Right ventricle myocardium superior (tissue), 1 donor: Measurements from ENCODE around the gene ANKRD17. TPM values are rescaled to one million over a fixed set of nuclear protein-coding genes. Genes with fewer than 3 reads are reported as not detected.
A peak's percentile ranks its signal among the peaks of the same experiment; 100 is the strongest.
"Not testable (repeated sequence)": the region's sequence is repeated elsewhere in the genome, so short reads cannot be mapped to it uniquely, and the experiment has no call there.

Source experiments
- ATAC-seq: fragments of 200-7000 bp; cut with Tn5 transposase; one replicate; pipeline ENCODE4 v1.9.1; 2020; ENCODE audit warnings: mild to moderate bottlenecking; ENCODE audit not compliant: poor library complexity
- DNase-seq: peaks from one replicate; pipeline ENCODE4 v3.0.0-alpha.2; 2020
- intact Hi-C: fragments of 100-400 bp; cut with DNase I; formaldehyde crosslinking; loops from one replicate; pipeline ENCODE4 v1.11.2; 2022
- long read RNA-seq: library from polyadenylated mRNA; unstranded; transcript quantifications from one replicate; pipeline ENCODE4 v2.0.0, GENCODE V29; 2021
- total RNA-seq: library from RNA; stranded (reverse); fragmentation: NEBNext Ultra II Directional; extraction: Animal tissue kit (Norgen Biotek cat#: 25700); gene quantifications from one replicate; pipeline ENCODE4 v1.2.1, GENCODE V29; 2021
- donor health status: DM: no; HTN: yes; CAD: no; lungs with severe emphysema.

The ANKRD17 gene
- total RNA-seq, result 46.0 TPM
- long read RNA-seq, full-length matches to known transcripts, result 1 of 36 reads
- long read RNA-seq, partial matches to known transcripts, result 29 of 36 reads
- long read RNA-seq, other reads (novel, unspliced or antisense), result 6 of 36 reads

DNA sequence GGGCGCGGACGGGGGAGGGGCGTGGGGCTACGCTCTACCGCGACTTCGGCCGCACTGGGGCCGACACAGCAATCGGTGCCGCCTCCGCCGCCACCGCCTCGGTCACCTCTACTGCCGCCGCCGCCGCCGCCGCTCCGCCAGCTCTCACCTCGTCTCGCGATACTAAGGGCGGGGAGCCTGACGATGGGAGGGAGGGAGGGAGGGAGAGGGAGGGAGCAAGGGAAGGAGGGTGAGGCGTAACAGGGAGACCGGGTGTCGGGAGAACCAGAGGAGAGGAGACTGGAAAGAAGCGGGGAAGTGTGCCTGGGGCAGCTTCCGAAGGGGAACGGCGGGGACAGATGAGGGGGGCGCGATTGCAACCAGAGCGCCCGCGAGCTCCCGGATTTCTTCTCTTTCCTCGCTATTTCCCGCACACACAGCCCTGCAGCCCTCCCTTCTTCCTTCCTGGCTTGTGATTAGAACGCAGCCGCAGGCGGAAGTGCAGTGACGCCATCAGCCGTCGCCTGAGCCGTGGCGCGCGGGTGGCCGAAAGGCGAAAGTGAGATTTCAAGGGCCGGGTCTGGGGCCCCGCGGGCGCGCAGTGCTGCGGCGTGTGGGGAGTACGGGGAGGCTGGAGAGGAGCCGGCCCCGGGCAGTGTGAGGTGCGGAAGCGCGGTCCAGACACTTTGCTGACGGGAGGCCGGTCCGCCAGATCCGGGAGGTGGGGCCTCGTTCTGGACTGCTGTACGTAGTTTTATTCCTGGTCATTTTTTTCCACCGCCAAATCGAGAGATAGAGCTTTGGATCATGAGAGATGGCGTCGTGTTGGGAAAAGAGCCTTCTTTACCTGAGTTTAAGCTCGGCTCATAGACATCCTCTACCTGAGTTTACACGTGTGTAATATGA, at the start of gene ANKRD17:
TSS of gene ANKRD17 (minus strand) at position 113 of the 885 bp plus-strand sequence. CDS start 130 bp downstream, outside the sequence.
- ATAC-seq (peak; percentile 94), DNase-seq (peak; percentile 96)
- intact Hi-C loops, result loop anchor here (5.0 to 10.0 kb wide), 3 partner anchors 37 to 192 kb away; partner anchors contain the start of gene COX18

DNA sequence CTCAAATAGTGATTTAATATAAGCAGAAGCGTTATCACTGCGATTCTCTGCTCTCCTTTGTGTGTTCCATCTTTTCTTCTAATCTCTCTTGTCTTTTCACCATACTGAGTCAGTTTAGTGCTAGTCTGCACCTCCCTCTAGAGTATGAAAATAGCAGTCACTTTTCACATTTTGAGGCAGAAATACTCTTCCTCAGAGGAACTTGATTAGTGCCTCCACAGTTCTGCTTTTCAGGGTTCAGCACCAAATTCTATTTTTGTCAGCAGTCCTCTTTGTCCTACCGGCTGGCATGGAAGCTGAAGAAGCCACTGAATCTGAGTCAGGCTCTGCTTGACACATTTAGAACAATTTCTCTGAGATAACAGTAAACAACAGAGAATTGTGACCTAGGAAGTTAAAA, 49.7 kb upstream of the ANKRD17 start:
- ATAC-seq, result no peak
- intact Hi-C loops, result no loop called here

GRCh38 chr4:73303711-73304110, 45.1 kb upstream of the ANKRD17 start:
- DNase-seq (no peak), ATAC-seq (no peak)
- intact Hi-C loops, result no loop called here

More for the DNA sequence above, 49.7 kb upstream of the ANKRD17 start:
- no peak for DNase-seq

GRCh38 chr4:73299548-73300280, 41.1 kb upstream of the ANKRD17 start:
- no peak for ATAC-seq
- intact Hi-C loops, result no loop called here
- DNase-seq, result no peak

- ATAC-seq, DNase-seq, intact Hi-C loops: not testable (repeated sequence)
Observed at GRCh38 chr4:73292661-73293060, 34.1 kb upstream of the ANKRD17 start.

DNA sequence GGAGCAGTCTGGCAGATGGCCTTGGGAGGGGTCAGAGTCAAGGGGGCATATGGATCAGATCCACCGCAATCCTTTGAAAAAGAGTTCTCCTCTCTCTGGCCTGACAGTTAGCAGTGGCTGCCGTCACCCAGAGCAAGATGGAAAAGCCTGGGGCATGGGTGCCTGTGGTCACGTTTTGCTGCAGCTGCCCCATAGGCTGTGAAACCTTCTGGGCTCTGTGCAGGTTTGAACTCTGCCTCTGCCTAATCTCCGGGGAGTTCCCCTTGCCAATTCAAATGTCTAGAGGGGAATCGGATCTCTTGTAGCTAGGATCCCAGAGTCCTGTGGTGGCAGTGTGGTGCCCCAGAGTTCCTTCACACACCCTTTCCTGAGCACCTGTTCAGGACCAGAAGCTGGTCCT, 23.4 kb upstream of the ANKRD17 start:
- no peak for ATAC-seq
- intact Hi-C loops, result no loop called here

DNA sequence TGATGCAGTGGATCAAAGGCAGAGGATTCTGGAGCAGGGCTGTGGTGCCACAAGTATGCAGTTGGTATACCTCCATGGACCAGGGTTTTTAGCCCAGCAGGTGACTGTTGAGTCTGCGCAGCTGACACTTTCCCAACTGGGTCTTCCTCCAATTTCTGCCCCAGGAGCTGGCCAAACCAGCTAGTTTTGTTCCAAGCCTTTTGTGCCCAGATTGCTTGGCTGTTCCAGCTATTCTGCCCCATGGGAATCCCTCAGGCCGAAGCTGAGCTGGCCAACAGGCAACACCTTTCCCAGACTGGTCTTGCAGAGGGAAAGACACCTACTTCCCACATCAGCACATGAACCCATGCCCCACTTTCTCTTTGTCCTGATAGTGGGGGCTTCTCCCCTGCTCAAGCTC, 22.8 kb upstream of the ANKRD17 start:
- no peak for ATAC-seq
- intact Hi-C loops, result no loop called here
- DNase-seq, result no peak

More for the DNA sequence above, 23.4 kb upstream of the ANKRD17 start:
- no peak for DNase-seq

- ATAC-seq (no peak), DNase-seq (no peak)
- intact Hi-C loops, result no loop called here
Observed at GRCh38 chr4:73277201-73277600, 18.6 kb upstream of the ANKRD17 start.

GRCh38 chr4:73275318-73275654, 16.7 kb upstream of the ANKRD17 start:
- DNase-seq, result no peak
- intact Hi-C loops, result no loop called here
- no peak for ATAC-seq

DNA sequence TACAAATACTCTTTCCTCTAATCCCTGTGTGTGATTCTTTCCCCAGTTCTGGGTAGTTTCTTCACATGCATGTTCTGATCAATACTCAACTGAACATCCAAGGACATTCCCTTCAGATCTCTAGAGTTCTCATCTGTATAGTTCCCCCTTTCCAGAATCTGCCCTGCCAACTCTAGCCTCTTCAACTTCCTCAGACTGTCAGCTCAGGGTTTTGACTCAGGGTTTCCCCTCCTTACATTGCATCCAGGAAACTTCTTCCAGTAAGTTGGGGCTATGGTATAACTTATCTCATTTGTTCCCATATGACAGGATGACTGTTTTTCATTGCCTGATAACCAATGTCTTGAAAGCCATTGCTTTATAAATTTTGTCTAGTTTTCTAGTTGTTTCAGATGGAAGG, 14.2 kb upstream of the ANKRD17 start:
- DNase-seq (no peak), ATAC-seq (no peak)
- intact Hi-C loops, result no loop called here

- intact Hi-C loops, result no loop called here
Observed at GRCh38 chr4:73267050-73267449, 8.5 kb upstream of the ANKRD17 start.

GRCh38 chr4:73259571-73260090, 1.0 kb upstream of the ANKRD17 start:
- intact Hi-C loops, result loop anchor here (5.0 to 10.0 kb wide), 3 partner anchors 37 to 192 kb away; partner anchors contain the start of gene COX18
- ATAC-seq (no peak), DNase-seq (no peak)

More at GRCh38 chr4:73267050-73267449, 8.5 kb upstream of the ANKRD17 start:
- DNase-seq, result no peak
- no peak for ATAC-seq

DNA sequence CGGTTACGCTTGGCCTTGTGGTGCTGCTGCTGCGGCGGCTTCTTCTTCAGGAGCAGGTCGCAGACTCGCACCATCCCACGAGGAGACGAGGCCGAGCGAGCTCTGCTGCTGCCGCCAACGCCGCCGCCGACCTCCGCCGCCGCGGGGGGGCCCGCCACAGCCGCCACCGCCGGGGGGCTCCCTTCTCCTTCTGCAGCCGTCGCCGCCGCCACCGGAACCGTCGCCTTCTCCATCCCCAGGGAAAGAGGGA, 237 bp downstream of the ANKRD17 start:
- ATAC-seq (peak; percentile 60), DNase-seq (no peak)
- intact Hi-C loops, result loop anchor here (5.0 to 10.0 kb wide), 3 partner anchors 36 to 191 kb away; partner anchors contain the start of gene COX18

DNA sequence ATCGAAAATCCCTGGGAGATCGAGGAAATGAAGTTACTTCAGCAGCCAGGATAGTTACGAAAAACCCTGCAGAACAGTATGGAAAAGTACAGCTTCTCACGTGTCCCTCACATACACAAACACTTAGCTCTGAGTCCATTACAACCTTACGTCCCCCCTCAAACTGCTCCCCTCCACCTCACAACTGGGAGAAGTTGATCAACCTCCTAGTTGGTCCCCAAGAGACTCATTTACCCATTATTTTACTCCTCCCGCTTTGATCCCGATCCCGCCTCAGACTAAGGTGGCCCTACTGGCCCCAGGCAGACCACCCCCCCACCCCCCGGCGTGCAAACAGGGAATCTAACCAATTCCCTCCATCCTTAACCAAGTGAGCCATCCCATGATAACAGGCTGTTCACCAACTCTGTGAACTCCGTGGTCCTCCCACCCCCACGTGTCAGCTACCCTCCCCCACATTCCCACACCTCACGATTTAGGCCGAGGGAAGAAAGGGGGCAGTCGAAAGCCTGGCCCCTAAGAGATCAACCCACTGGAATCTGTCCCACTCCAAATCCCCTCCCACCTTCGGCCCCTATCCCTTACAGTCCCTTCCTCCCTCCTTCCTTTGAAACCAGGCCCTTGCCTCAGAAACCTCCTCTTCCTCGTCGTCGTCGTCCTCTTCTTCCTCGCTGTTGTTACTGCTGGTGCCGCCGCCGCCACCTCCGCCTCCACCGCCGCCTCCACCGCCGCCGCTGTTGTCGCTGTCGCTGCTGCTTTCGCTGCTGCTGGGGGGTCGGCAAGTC, 755 bp downstream of the ANKRD17 start:
- ATAC-seq (peak; percentile 3), DNase-seq (no peak)
- intact Hi-C loops, result loop anchor here (5.0 to 10.0 kb wide), 3 partner anchors 36 to 191 kb away; partner anchors contain the start of gene COX18

GRCh38 chr4:73257234-73257633, 1.4 kb downstream of the ANKRD17 start:
- peak; percentile 75 for DNase-seq
- ATAC-seq, result peak; percentile 67
- intact Hi-C loops, result loop anchor here (5.0 to 10.0 kb wide), 3 partner anchors 35 to 190 kb away; partner anchors contain the start of gene COX18

GRCh38 chr4:73255847-73256246, 2.8 kb downstream of the ANKRD17 start:
- DNase-seq, ATAC-seq: not testable (repeated sequence)
- intact Hi-C loops, result loop anchor here (5.0 to 10.0 kb wide), 3 partner anchors 34 to 189 kb away; partner anchors contain the start of gene COX18

- ATAC-seq (no peak), DNase-seq (no peak)
- intact Hi-C loops, result loop anchor here (10.0 kb wide), 1 partner anchor 97 kb away; no protein-coding TSS in a partner anchor
Observed at GRCh38 chr4:73252001-73252400, 6.6 kb downstream of the ANKRD17 start.

- DNase-seq, result no peak
- intact Hi-C loops, result loop anchor here (10.0 kb wide), 1 partner anchor 97 kb away; no protein-coding TSS in a partner anchor
- ATAC-seq, result no peak
Observed at GRCh38 chr4:73251384-73251783, 7.2 kb downstream of the ANKRD17 start.
